PC-3 (cell line): ENCODE results near the gene SH2D3C. TPM values are rescaled to one million over a fixed set of nuclear protein-coding genes. Genes with fewer than 3 reads are reported as not detected.

Source experiments
- ATAC-seq: fragments of 200-7000 bp; cut with Tn5 transposase; 2 replicates; pipeline ENCODE4 v1.9.1; 2020; ENCODE audit warnings: mild to moderate bottlenecking, moderate library complexity
- BruUV-seq: library from RNA; stranded (reverse); fragments of 400-500 nt; replicated peaks from 2 replicates; lab custom pipeline; 2021; lab: Mats Ljungman, UMichigan
- CTCF ChIA-PET: fragments of 300-600 bp; sonication (Branson Sonifier 250); formaldehyde crosslinking; loops from one replicate; lab custom pipeline; 2022; ENCODE audit warnings: antibody characterized with exemption; lab: Charles Lee
- POLR2A ChIA-PET: fragments of 300-600 bp; sonication (Branson Sonifier 250); formaldehyde crosslinking; loops from one replicate; lab custom pipeline; 2022; ENCODE audit warnings: antibody characterized with exemption; ENCODE audit not compliant: unreplicated experiment; lab: Charles Lee
- DNase-seq: peaks from one replicate; pipeline ENCODE4 v3.0.0-alpha.2; 2015
- H2AFZ ChIP-seq: fragments of 300-600 bp; sonication (generic); 2 replicates; pipeline ENCODE4 v1.6.0; 2016; ENCODE audit warnings: antibody characterized with exemption, low read length
- H3F3A ChIP-seq: fragments of 300-600 bp; sonication (generic); one replicate; pipeline ENCODE4 v1.6.0; 2017; ENCODE audit warnings: antibody characterized with exemption, low read length, control low read depth, mild to moderate bottlenecking; ENCODE audit not compliant: unreplicated experiment
- H3K27ac ChIP-seq: fragments of 300-600 bp; sonication (generic); 2 replicates; pipeline ENCODE4 v1.5.1; 2016; ENCODE audit warnings: mild to moderate bottlenecking, low read length
- H3K27me3 ChIP-seq: fragments of 300-600 bp; sonication (generic); 2 replicates; pipeline ENCODE4 v1.6.1; 2016; ENCODE audit warnings: low read length, mixed read lengths
- H3K36me3 ChIP-seq: fragments of 300-600 bp; sonication (generic); 2 replicates; pipeline ENCODE4 v1.6.1; 2016; ENCODE audit warnings: low read depth, mixed run types, low read length, mixed read lengths
- H3K4me1 ChIP-seq: fragments of 300-600 bp; sonication (generic); 2 replicates; pipeline ENCODE4 v1.5.1; 2016; ENCODE audit warnings: low read length; ENCODE audit not compliant: insufficient read depth
- H3K4me2 ChIP-seq: fragments of 300-600 bp; sonication (generic); 2 replicates; pipeline ENCODE4 v1.6.0; 2016; ENCODE audit warnings: low read length
- H3K4me3 ChIP-seq: fragments of 300-600 bp; sonication (generic); 2 replicates; pipeline ENCODE4 v1.5.1; 2016; ENCODE audit warnings: mild to moderate bottlenecking, low read length, mixed read lengths
- H3K79me2 ChIP-seq: fragments of 300-600 bp; sonication (generic); 2 replicates; pipeline ENCODE4 v1.6.1; 2017; ENCODE audit warnings: low read length, mixed read lengths
- H3K9ac ChIP-seq: fragments of 300-600 bp; sonication (generic); 2 replicates; pipeline ENCODE4 v1.6.0; 2016; ENCODE audit warnings: mild to moderate bottlenecking, low read length
- H3K9me2 ChIP-seq: fragments of 300-600 bp; sonication (generic); replicated peaks from 2 replicates; pipeline ENCODE4 v1.6.1; 2016; ENCODE audit warnings: mixed run types, low read length, mixed read lengths
- H3K9me3 ChIP-seq: fragments of 300-600 bp; sonication (generic); 2 replicates; pipeline ENCODE4 v1.6.1; 2016; ENCODE audit warnings: low read length, mixed read lengths
- H4K20me1 ChIP-seq: fragments of 300-600 bp; sonication (generic); 2 replicates; pipeline ENCODE4 v1.6.1; 2016; ENCODE audit warnings: low read length, mixed read lengths
- EZH2 ChIP-seq: fragments of 300-600 bp; sonication (generic); IDR thresholded peaks from one replicate; pipeline ENCODE4 v1.6.1; 2017; ENCODE audit warnings: antibody characterized with exemption, mild to moderate bottlenecking, low read length; ENCODE audit not compliant: unreplicated experiment
- EZH2phosphoT487 ChIP-seq: fragments of 300-600 bp; sonication (generic); IDR thresholded peaks from 2 replicates; pipeline ENCODE4 v1.6.1; 2018; ENCODE audit warnings: mild to moderate bottlenecking, antibody characterized with exemption, low read length, borderline replicate concordance
- intact Hi-C: fragments of 100-400 bp; cut with micrococcal nuclease; formaldehyde crosslinking; loops from 2 replicates; pipeline ENCODE4 v1.9.0; 2023
- total RNA-seq: library from RNA; depleted of rRNA; stranded (reverse); fragments of >200 nt; gene quantifications from 2 replicates; pipeline ENCODE4 v1.2.3, GENCODE V29; 2014
- TF ChIP-seq, protein P1 (sequence below): fragments of 300-600 bp; sonication (generic); conservative IDR thresholded peaks from 2 replicates; pipeline ENCODE4 v1.5.1; 2017; ENCODE audit warnings: antibody characterized with exemption, low read depth, mild to moderate bottlenecking, low read length

SH2D3C gene
- total RNA-seq, 1 experiment from 2014 or later: 0.26 TPM

DNA sequence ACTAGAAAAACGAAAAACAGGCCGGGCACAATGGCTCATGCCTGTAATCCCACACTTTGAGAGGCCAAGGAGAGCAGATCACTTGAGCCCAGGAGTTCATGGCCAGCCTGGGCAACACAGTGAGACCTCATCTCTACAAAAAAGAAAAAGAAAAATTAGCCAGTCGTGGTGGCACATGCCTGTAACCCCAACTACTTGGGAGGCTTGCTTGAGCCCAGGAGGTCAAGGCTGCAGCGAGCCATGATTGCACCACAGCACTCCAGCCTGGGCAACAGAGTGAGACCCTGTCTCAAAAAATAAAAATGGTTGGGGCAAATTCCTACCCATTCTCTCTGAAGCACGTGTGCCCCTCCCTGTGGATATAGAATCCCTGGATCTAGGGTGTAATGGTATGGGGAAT, 80.1 kb downstream of the SH2D3C start:
- no TSS peak for BruUV-seq
- intact Hi-C loops: no loop called here
- no peak overlapping the region for H3K27ac ChIP-seq
- no peaks in the 10 kb centered on the region for H3K27me3 ChIP-seq
- no peak for ATAC-seq
- no peak overlapping the region for H3K9ac ChIP-seq
- no peak for TF ChIP-seq EZH2
- no peak for TF ChIP-seq EZH2phosphoT487
- TF ChIP-seq, protein P1, sequence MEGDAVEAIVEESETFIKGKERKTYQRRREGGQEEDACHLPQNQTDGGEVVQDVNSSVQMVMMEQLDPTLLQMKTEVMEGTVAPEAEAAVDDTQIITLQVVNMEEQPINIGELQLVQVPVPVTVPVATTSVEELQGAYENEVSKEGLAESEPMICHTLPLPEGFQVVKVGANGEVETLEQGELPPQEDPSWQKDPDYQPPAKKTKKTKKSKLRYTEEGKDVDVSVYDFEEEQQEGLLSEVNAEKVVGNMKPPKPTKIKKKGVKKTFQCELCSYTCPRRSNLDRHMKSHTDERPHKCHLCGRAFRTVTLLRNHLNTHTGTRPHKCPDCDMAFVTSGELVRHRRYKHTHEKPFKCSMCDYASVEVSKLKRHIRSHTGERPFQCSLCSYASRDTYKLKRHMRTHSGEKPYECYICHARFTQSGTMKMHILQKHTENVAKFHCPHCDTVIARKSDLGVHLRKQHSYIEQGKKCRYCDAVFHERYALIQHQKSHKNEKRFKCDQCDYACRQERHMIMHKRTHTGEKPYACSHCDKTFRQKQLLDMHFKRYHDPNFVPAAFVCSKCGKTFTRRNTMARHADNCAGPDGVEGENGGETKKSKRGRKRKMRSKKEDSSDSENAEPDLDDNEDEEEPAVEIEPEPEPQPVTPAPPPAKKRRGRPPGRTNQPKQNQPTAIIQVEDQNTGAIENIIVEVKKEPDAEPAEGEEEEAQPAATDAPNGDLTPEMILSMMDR: no peak
- no peak overlapping the region for H3K4me3 ChIP-seq
- ChIA-PET POLR2A (no interaction called here), CTCF (no interaction called here)
- H3K9me2 ChIP-seq: no peaks in the 10 kb centered on the region
- H3K36me3 ChIP-seq: no peaks in the 10 kb centered on the region
- no peak overlapping the region for H3K4me2 ChIP-seq
- no peaks in the 10 kb centered on the region; the same call in 1 of the 2 replicates for H3K4me1 ChIP-seq
- no peaks in the 10 kb centered on the region for H3K79me2 ChIP-seq
- no peaks in the 10 kb centered on the region for H3F3A ChIP-seq
- no peak for DNase-seq
- H3K9me3 ChIP-seq: no peaks in the 10 kb centered on the region
- H4K20me1 ChIP-seq: no peaks in the 10 kb centered on the region
- no peak overlapping the region for H2AFZ ChIP-seq

DNA sequence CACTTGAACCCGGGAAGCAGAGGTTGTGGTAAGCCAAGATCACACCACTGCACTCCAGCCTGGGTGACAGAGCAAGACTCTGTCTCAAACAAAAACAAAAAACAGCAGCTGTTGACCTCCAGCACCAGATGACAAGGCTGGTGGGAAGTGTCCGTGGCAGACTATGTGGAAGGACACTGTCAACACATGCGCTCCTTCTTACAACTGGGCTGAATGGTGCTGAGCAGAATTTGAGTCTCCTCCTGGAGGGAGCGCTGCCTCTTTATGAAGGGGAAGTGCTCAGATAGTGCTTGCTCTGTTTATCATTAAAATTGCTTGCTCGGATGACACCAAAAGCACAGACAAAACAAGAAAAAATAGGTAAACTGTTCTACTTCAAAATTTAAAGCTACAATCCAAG, 80.9 kb downstream of the SH2D3C start:
- no peak for DNase-seq
- H2AFZ ChIP-seq: no peak overlapping the region
- H3K27ac ChIP-seq: no peak overlapping the region
- H3K9me2 ChIP-seq: no peaks in the 10 kb centered on the region
- no peak for ATAC-seq
- ChIA-PET CTCF (no interaction called here), POLR2A (no interaction called here)
- H3K27me3 ChIP-seq: no peaks in the 10 kb centered on the region
- BruUV-seq: no TSS peak
- no peak overlapping the region for H3K9ac ChIP-seq
- no peaks in the 10 kb centered on the region for H3K9me3 ChIP-seq
- H3F3A ChIP-seq: no peaks in the 10 kb centered on the region
- H3K4me3 ChIP-seq: no peak overlapping the region
- H3K79me2 ChIP-seq: no peaks in the 10 kb centered on the region
- H3K4me1 ChIP-seq: no peaks in the 10 kb centered on the region; the same call in 1 of the 2 replicates
- no peak overlapping the region for H3K4me2 ChIP-seq
- H3K36me3 ChIP-seq: no peaks in the 10 kb centered on the region
- intact Hi-C loops: no loop called here
- TF ChIP-seq EZH2phosphoT487 (no peak), EZH2 (no peak)
- TF ChIP-seq, protein P1: no peak
- H4K20me1 ChIP-seq: no peaks in the 10 kb centered on the region

DNA sequence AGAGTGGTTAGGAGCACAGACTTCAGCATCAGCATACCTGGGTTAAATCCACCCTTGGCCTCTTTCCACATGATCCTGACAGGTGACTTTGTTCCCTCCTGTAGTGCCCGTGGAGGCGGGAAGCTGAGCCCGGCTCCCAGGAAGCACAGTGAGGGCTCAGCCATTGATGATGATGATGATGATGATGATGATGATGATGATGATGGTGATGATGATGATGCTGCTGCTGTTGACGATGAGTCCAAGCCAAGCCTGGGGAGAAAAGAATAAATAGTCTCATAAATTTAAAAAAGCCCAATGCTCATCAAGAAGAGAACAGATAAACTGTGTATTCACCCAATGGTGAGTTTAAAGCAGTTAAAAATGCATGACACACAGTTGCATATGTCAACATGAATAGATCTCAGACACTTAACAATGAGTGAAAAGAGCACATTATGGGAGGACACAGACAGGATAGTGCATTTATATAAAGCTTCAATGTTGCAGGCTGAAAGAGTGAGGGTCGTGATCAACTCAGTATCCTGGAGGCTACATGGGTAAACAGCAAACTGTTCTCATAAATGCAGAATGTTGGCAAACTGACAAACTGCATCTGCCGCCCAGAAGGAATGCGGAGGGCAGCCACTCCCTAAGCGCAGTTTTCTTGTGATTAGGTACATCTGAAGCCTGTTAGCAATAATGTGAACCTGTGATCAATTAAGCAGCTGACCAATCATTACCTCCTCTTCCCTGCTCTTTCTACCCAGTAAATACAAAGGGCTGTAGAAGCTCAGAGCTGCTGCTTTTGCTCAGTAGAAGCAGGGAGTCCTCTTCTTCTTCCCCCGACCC, 83.4 kb downstream of the SH2D3C start:
- Histone ChIP-seq H3K4me2 (no peak overlapping the region), H3F3A (no peaks in the 10 kb centered on the region), H3K9ac (no peak overlapping the region), H3K27ac (no peak overlapping the region), H3K4me1 (no peaks in the 10 kb centered on the region; the same call in 1 of the 2 replicates), H3K79me2 (no peaks in the 10 kb centered on the region), H3K4me3 (no peak overlapping the region), H4K20me1 (no peaks in the 10 kb centered on the region), H3K9me2 (no peaks in the 10 kb centered on the region), H3K9me3 (no peaks in the 10 kb centered on the region), H3K27me3 (no peaks in the 10 kb centered on the region), H3K36me3 (no peaks in the 10 kb centered on the region), H2AFZ (no peak overlapping the region)
- ChIA-PET POLR2A (interaction anchor here (0.5 to 0.7 kb wide), 2 partner anchors 136 to 156 kb away, joined by 3 to 9 read pairs; no protein-coding TSS in a partner anchor), CTCF (no interaction called here)
- peak; percentile 66 for ATAC-seq
- DNase-seq: no peak
- no peak for TF ChIP-seq EZH2
- TF ChIP-seq, protein P1: no peak
- TF ChIP-seq EZH2phosphoT487: no peak
- no TSS peak for BruUV-seq
- intact Hi-C loops: no loop called here
